B cell (primary cell): ENCODE results near the gene GLRX. TPM values are rescaled to one million over a fixed set of nuclear protein-coding genes. Genes with fewer than 3 reads are reported as not detected.

Experiments used
- ATAC-seq: fragments of 200-7000 bp; cut with Tn5 transposase; one replicate; pipeline ENCODE4 v1.10.0; 2021; ENCODE audit warnings: low read depth, mild to moderate bottlenecking, moderate number of reproducible peaks, moderate library complexity
- CTCF ChIA-PET: fragments of 350-600 bp; sonication (Branson Sonifier 250); formaldehyde crosslinking; loops from one replicate; lab custom pipeline; 2021; ENCODE audit warnings: antibody characterized with exemption, inconsistent platforms; lab: Charles Lee
- POLR2A ChIA-PET: fragments of 350-600 bp; sonication (Branson Sonifier 250); formaldehyde crosslinking; loops from one replicate; lab custom pipeline; 2021; ENCODE audit warnings: antibody characterized with exemption; lab: Charles Lee
- DNase-seq: peaks from one replicate; pipeline ENCODE4 v3.0.0; 2013
- H2AFZ ChIP-seq: 2 replicates; pipeline ENCODE4 v1.6.1; 2012; ENCODE audit warnings: mild to moderate bottlenecking, low read depth, low read length; ENCODE audit not compliant: insufficient read depth, poor library complexity, severe bottlenecking
- H3K27ac ChIP-seq, 2 donors: 1 replicate in 1 of 2; 2 replicates in 1 of 2; pipeline ENCODE4 v1.5.1; 2012 to 2013; ENCODE audit warnings: low read length in 2 of 2, mild to moderate bottlenecking in 2 of 2, moderate library complexity in 1 of 2
- H3K27me3 ChIP-seq, 4 experiments: fragments of 200-600 bp in 1 of 4; sonication (generic) in 1 of 4; replicated peaks in 1 of 4; 1 replicate in 2 of 4; 2 replicates in 2 of 4; pipeline versions ENCODE4 v1.6.1 to v1.7.0; 2013 to 2016; ENCODE audit warnings: low read length in 3 of 4, mild to moderate bottlenecking in 2 of 4, mixed read lengths in 1 of 4, moderate library complexity in 1 of 4; ENCODE audit not compliant: insufficient read depth in 4 of 4, control insufficient read depth in 3 of 4; ENCODE audit errors: control extremely low read depth in 1 of 4
- H3K36me3 ChIP-seq, 2 experiments: replicated peaks in 1 of 2; 1 replicate in 1 of 2; 2 replicates in 1 of 2; pipeline versions ENCODE4 v1.6.1 to v1.7.1; 2013; ENCODE audit warnings: low read length in 1 of 2; ENCODE audit not compliant: insufficient read depth in 2 of 2, control insufficient read depth in 1 of 2; ENCODE audit errors: control extremely low read depth in 1 of 2, extremely low read depth in 1 of 2
- H3K4me1 ChIP-seq, 2 donors: fragments of 200-600 bp in 1 of 2; sonication (generic) in 1 of 2; 1 replicate in 1 of 2; 2 replicates in 1 of 2; pipeline versions ENCODE4 v1.5.1 to v1.6.1; 2013 to 2017; ENCODE audit warnings: low read length in 2 of 2; ENCODE audit not compliant: control insufficient read depth in 2 of 2, insufficient read depth in 2 of 2
- H3K4me2 ChIP-seq: replicated peaks from 2 replicates; pipeline ENCODE3; 2012; ENCODE audit warnings: mild to moderate bottlenecking, low read depth, low read length; ENCODE audit not compliant: poor library complexity, severe bottlenecking
- H3K4me3 ChIP-seq, 5 experiments: fragments of 200-600 bp in 1 of 5; sonication (generic) in 1 of 5; 1 replicate in 3 of 5; 2 replicates in 2 of 5; pipeline versions ENCODE4 v1.5.1 to v1.7.0; 2011 to 2016; ENCODE audit warnings: low read length in 4 of 5, mild to moderate bottlenecking in 4 of 5, low read depth in 2 of 5, control low read depth in 1 of 5, moderate library complexity in 1 of 5; ENCODE audit not compliant: insufficient read depth in 1 of 5; ENCODE audit errors: control extremely low read depth in 1 of 5, extremely low read depth in 1 of 5
- H3K79me2 ChIP-seq: fragments of 200-600 bp; sonication (generic); one replicate; pipeline ENCODE4 v1.6.0; 2016; ENCODE audit warnings: low read length; ENCODE audit not compliant: control insufficient read depth, insufficient read depth
- H3K9ac ChIP-seq: fragments of 200-600 bp; sonication (generic); 2 replicates; pipeline ENCODE4 v1.6.1; 2017; ENCODE audit warnings: mild to moderate bottlenecking, low read length, moderate library complexity
- H3K9me3 ChIP-seq, 3 donors: one replicate each; pipeline versions ENCODE4 v1.6.1 to v1.7.1; 2013; ENCODE audit warnings: low read length in 2 of 3; ENCODE audit not compliant: control insufficient read depth in 2 of 3, insufficient read depth in 1 of 3; ENCODE audit errors: control extremely low read depth in 1 of 3
- H4K20me1 ChIP-seq: 2 replicates; pipeline ENCODE4 v1.6.0; 2012; ENCODE audit warnings: mild to moderate bottlenecking, low read length; ENCODE audit not compliant: insufficient read depth, control insufficient read depth, poor library complexity, severe bottlenecking
- H3K27ac Mint-ChIP-seq: one replicate; pipeline ENCODE4 v1.8.0; 2021; ENCODE audit warnings: mixed read lengths
- H3K27me3 Mint-ChIP-seq: one replicate; pipeline ENCODE4 v1.8.0; 2021; ENCODE audit warnings: mixed read lengths
- H3K4me1 Mint-ChIP-seq: one replicate; pipeline ENCODE4 v1.8.0; 2021; ENCODE audit warnings: mixed read lengths
- H3K4me3 Mint-ChIP-seq: one replicate; pipeline ENCODE4 v1.8.0; 2021; ENCODE audit warnings: mixed read lengths
- H3K9me3 Mint-ChIP-seq: one replicate; pipeline ENCODE4 v1.8.0; 2022; ENCODE audit warnings: mixed read lengths; ENCODE audit not compliant: insufficient read depth
- CTCF ChIP-seq: fragments of 200-600 bp; IDR thresholded peaks from one replicate; pipeline ENCODE4 v1.8.0; 2022; ENCODE audit warnings: antibody characterized with exemption, mild to moderate bottlenecking
- EZH2 ChIP-seq: IDR thresholded peaks from 2 replicates; pipeline ENCODE4 v1.6.1; 2012; ENCODE audit warnings: borderline replicate concordance, low read depth, mild to moderate bottlenecking, moderate library complexity, low read length; ENCODE audit not compliant: insufficient read depth, poor library complexity, severe bottlenecking
- WGBS: methylation state at CpG from one replicate; pipeline ENCODE4 v1.1.5; 2013; ENCODE audit warnings: missing lambda C conversion rate; ENCODE audit not compliant: insufficient coverage; 5-methylcytosine and 5-hydroxymethylcytosine counted together
- intact Hi-C: fragments of 100-400 bp; cut with micrococcal nuclease; formaldehyde crosslinking; loops from one replicate; pipeline ENCODE4 v1.10.0; 2022
- polyA plus RNA-seq: library from polyadenylated mRNA; depleted of rRNA; stranded (reverse); fragments of >200 nt; gene quantifications from 2 replicates; pipeline ENCODE4 v1.2.3, GENCODE V29; 2012
- total RNA-seq, 2 donors: library from RNA; stranded (reverse); fragments of 120-200 nt in 1 of 2; gene quantifications; 1 replicate in 1 of 2; 2 replicates in 1 of 2; pipeline versions ENCODE4 v1.2.3 to v1.2.4, GENCODE V29; 2013 to 2022

The GLRX gene
- total and polyA plus RNA-seq, 2 donors (not counting 1 experiment from before 2014, with no cell fraction given): 44.6 to 54.8 TPM

- CTCF ChIA-PET: interaction anchor here (1.1 to 7.0 kb wide), 2 partner anchors 10 to 474 kb away, joined by 3 to 151 read pairs; no protein-coding TSS in a partner anchor
- H3K36me3 ChIP-seq: no peaks in the 10 kb centered on the region
- no peak overlapping the region for H3K4me3 Mint-ChIP-seq
- no peak overlapping the region for H2AFZ ChIP-seq
- TF ChIP-seq CTCF (no peak), EZH2 (no peak)
- ATAC-seq (no peak), DNase-seq (no peak)
- POLR2A ChIA-PET: no interaction called here
- H3K9ac ChIP-seq: no peak overlapping the region
- H3K9me3 Mint-ChIP-seq: no peaks in the 10 kb centered on the region
- no peak overlapping the region for H3K4me3 ChIP-seq
- peaks cover 11% of the 10 kb centered on the region for H3K27me3 Mint-ChIP-seq
- peaks cover 15 to 21% of the 10 kb centered on the region in 2 donors for H3K4me1 ChIP-seq
- H3K27ac ChIP-seq: no peak overlapping the region
- no peaks in the 10 kb centered on the region for H3K9me3 ChIP-seq
- no peaks in the 10 kb centered on the region for H4K20me1 ChIP-seq
- intact Hi-C loops: loop anchor here (5.0 kb wide), 1 partner anchor 99 kb away; the partner anchor contains the start of gene ELL2
- no peak overlapping the region for H3K4me2 ChIP-seq
- WGBS: 34% methylated on average over 3 of the region's 4 CpGs
- no peak overlapping the region for H3K27ac Mint-ChIP-seq
- H3K4me1 Mint-ChIP-seq: peaks cover 34% of the 10 kb centered on the region
- H3K27me3 ChIP-seq: peaks cover 0 to 6% (median 1%) of the 10 kb centered on the region in 4 experiments
- H3K79me2 ChIP-seq: no peaks in the 10 kb centered on the region
These were observed 40.8 kb upstream of the GLRX start for GRCh38 chr5:95863383-95863757.

- Mint-ChIP-seq H3K9me3 (no peaks in the 10 kb centered on the region), H3K27ac (no peak overlapping the region), H3K4me3 (no peak overlapping the region), H3K4me1 (peaks cover 36% of the 10 kb centered on the region), H3K27me3 (peaks cover 11% of the 10 kb centered on the region)
- WGBS: 87% methylated on average over 5 of the region's 8 CpGs
- DNase-seq (no peak), ATAC-seq (no peak)
- H4K20me1 ChIP-seq: no peaks in the 10 kb centered on the region
- no peak overlapping the region for H3K4me2 ChIP-seq
- H3K4me3 ChIP-seq: no peak overlapping the region
- intact Hi-C loops: loop anchor here (5.0 kb wide), 1 partner anchor 99 kb away; the partner anchor contains the start of gene ELL2
- H3K27me3 ChIP-seq: peaks cover 0 to 6% (median 1%) of the 10 kb centered on the region in 4 experiments
- no peak overlapping the region for H3K9ac ChIP-seq
- POLR2A ChIA-PET: no interaction called here
- peaks cover 15 to 21% of the 10 kb centered on the region in 2 donors for H3K4me1 ChIP-seq
- H3K79me2 ChIP-seq: no peaks in the 10 kb centered on the region
- TF ChIP-seq EZH2: no peak
- no peak for TF ChIP-seq CTCF
- H3K27ac ChIP-seq: no peak overlapping the region
- H3K9me3 ChIP-seq: no peaks in the 10 kb centered on the region
- H2AFZ ChIP-seq: no peak overlapping the region
- CTCF ChIA-PET: interaction anchor here (0.5 to 7.0 kb wide), 6 partner anchors 8 to 740 kb away, joined by 3 to 151 read pairs (median 8); no protein-coding TSS in a partner anchor
- H3K36me3 ChIP-seq: no peaks in the 10 kb centered on the region
These were observed 40.3 kb upstream of the GLRX start for GRCh38 chr5:95862671-95863382.
